SK-N-SH (cell line): ENCODE data around the gene SERPINE1. TPM values are rescaled to one million over a fixed set of nuclear protein-coding genes. Genes with fewer than 3 reads are reported as not detected.

Experiments used
- CTCF ChIA-PET: fragments of 300-600, 350-600 bp; formaldehyde crosslinking; extraction: SDS; loops from one replicate; lab custom pipeline; 2021; lab: Yijun Ruan, JAX
- POLR2A ChIA-PET: fragments of 350-600 bp; sonication (Branson Sonifier 250); formaldehyde crosslinking; extraction: SDS; loops from one replicate; lab custom pipeline; 2020; ENCODE audit warnings: antibody characterized with exemption, inconsistent platforms; lab: Yijun Ruan, JAX
- DNase-seq: peaks from one replicate; pipeline ENCODE4 v3.0.0; 2012
- H2AFZ ChIP-seq: fragments of 200-600 bp; sonication (generic); 2 replicates; pipeline ENCODE4 v1.8.1; 2016; ENCODE audit warnings: antibody characterized with exemption, mild to moderate bottlenecking, low read depth
- H3F3A ChIP-seq: fragments of 200-600 bp; sonication (generic); replicated peaks from 2 replicates; pipeline ENCODE3; 2016; ENCODE audit warnings: antibody characterized with exemption, mild to moderate bottlenecking; ENCODE audit not compliant: insufficient read depth
- H3K27ac ChIP-seq, 2 experiments: fragments of 200-500 bp in 1 of 2; fragments of 200-600 bp in 1 of 2; sonication (Bioruptor generic) in 1 of 2; sonication (generic), shearing (Covaris generic) in 1 of 2; 2 replicates each; pipeline versions ENCODE4 v1.5.1 to v1.6.1; 2014 to 2016; ENCODE audit warnings: low read depth in 2 of 2, inconsistent platforms in 1 of 2, low read length in 1 of 2, mild to moderate bottlenecking in 1 of 2, mixed read lengths in 1 of 2
- H3K27me3 ChIP-seq: fragments of 200-600 bp; sonication (generic), shearing (Covaris generic); 2 replicates; pipeline ENCODE4 v1.6.1; 2016; ENCODE audit warnings: mixed run types; ENCODE audit not compliant: insufficient read depth
- H3K36me3 ChIP-seq, 2 experiments: fragments of 200-500 bp in 1 of 2; fragments of 200-600 bp in 1 of 2; sonication (Bioruptor generic) in 1 of 2; sonication (generic) in 1 of 2; replicated peaks in 1 of 2; 2 replicates each; pipeline versions ENCODE3 to v1.5.1; 2014 to 2016; ENCODE audit warnings: low read length in 1 of 2, mild to moderate bottlenecking in 1 of 2; ENCODE audit not compliant: insufficient read depth in 2 of 2, control insufficient read depth in 1 of 2
- H3K4me1 ChIP-seq, 2 experiments: fragments of 200-500 bp in 1 of 2; fragments of 200-600 bp in 1 of 2; sonication (Bioruptor generic) in 1 of 2; sonication (generic), shearing (Covaris generic) in 1 of 2; 2 replicates each; pipeline versions ENCODE4 v1.5.1 to v1.6.1; 2014 to 2016; ENCODE audit warnings: low read depth in 1 of 2, low read length in 1 of 2, mixed run types in 1 of 2; ENCODE audit not compliant: insufficient read depth in 2 of 2, control insufficient read depth in 1 of 2
- H3K4me2 ChIP-seq: fragments of 200-600 bp; sonication (generic), shearing (Covaris generic); 2 replicates; pipeline ENCODE4 v1.6.1; 2017; ENCODE audit warnings: mixed run types
- H3K4me3 ChIP-seq, 2 experiments: fragments of 200-500 bp in 1 of 2; fragments of 200-600 bp in 1 of 2; sonication (Bioruptor generic) in 1 of 2; sonication (generic), shearing (Covaris generic) in 1 of 2; 2 replicates each; pipeline versions ENCODE4 v1.5.1 to v1.8.1; 2014 to 2016; ENCODE audit warnings: low read depth in 2 of 2, inconsistent platforms in 1 of 2, low read length in 1 of 2, mild to moderate bottlenecking in 1 of 2, mixed read lengths in 1 of 2, moderate library complexity in 1 of 2
- H3K79me2 ChIP-seq: fragments of 200-600 bp; sonication (generic); 2 replicates; pipeline ENCODE4 v1.8.1; 2017; ENCODE audit warnings: mild to moderate bottlenecking; ENCODE audit not compliant: insufficient read depth
- H3K9ac ChIP-seq: fragments of 200-600 bp; sonication (generic); 2 replicates; pipeline ENCODE4 v1.6.1; 2017; ENCODE audit warnings: mixed run types
- H3K9me2 ChIP-seq: fragments of 200-600 bp; sonication (generic); 2 replicates; pipeline ENCODE4 v1.6.1; 2017; ENCODE audit warnings: mixed run types
- H3K9me3 ChIP-seq: fragments of 200-600 bp; sonication (generic); 2 replicates; pipeline ENCODE4 v1.6.1; 2017; ENCODE audit warnings: mixed run types, mild to moderate bottlenecking, moderate library complexity
- H4K20me1 ChIP-seq: fragments of 200-600 bp; sonication (generic); 2 replicates; pipeline ENCODE4 v1.6.1; 2017; ENCODE audit warnings: mild to moderate bottlenecking, mixed run types; ENCODE audit not compliant: insufficient read depth
- EP300 ChIP-seq, 2 experiments: IDR thresholded peaks; 2 replicates each; pipeline versions ENCODE4 v1.4.0 to v1.6.1; 2012; ENCODE audit warnings: borderline replicate concordance in 1 of 2, low read depth in 1 of 2, low read length in 1 of 2
- FOXJ3 ChIP-seq: sonication (generic); formaldehyde crosslinking; IDR thresholded peaks from 2 replicates; pipeline ENCODE4 v1.5.1; 2020; ENCODE audit warnings: mild to moderate bottlenecking, missing genetic modification reagents
- JUND ChIP-seq: IDR thresholded peaks from 2 replicates; pipeline ENCODE4 v1.4.0; 2012
- MEF2A ChIP-seq: IDR thresholded peaks from 2 replicates; pipeline ENCODE4 v1.4.0; 2012; ENCODE audit warnings: low read depth, borderline replicate concordance
- MXI1 ChIP-seq: IDR thresholded peaks from 2 replicates; pipeline ENCODE4 v1.6.1; 2012; ENCODE audit warnings: mild to moderate bottlenecking, low read depth, low read length, improper control_type of control experiment
- NFIC ChIP-seq: IDR thresholded peaks from 2 replicates; pipeline ENCODE4 v1.4.0; 2012; ENCODE audit warnings: borderline replicate concordance
- NRF1 ChIP-seq: IDR thresholded peaks from 2 replicates; pipeline ENCODE4 v1.6.1; 2012; ENCODE audit warnings: low read depth, mild to moderate bottlenecking, low read length
- RCOR1 ChIP-seq: fragments of 150-350 bp; IDR thresholded peaks from 2 replicates; pipeline ENCODE4 v1.6.1; 2017; ENCODE audit warnings: antibody characterized with exemption, low read length
- SMC3 ChIP-seq: IDR thresholded peaks from 2 replicates; pipeline ENCODE4 v1.6.1; 2012; ENCODE audit warnings: low read depth, low read length, improper control_type of control experiment
- TCF12 ChIP-seq: IDR thresholded peaks from 2 replicates; pipeline ENCODE4 v1.4.0; 2012
- WGBS: methylation state at CpG from one replicate; pipeline ENCODE4 v1.1.6; 2017; ENCODE audit warnings: low lambda C conversion rate; 5-methylcytosine and 5-hydroxymethylcytosine counted together
- polyA plus RNA-seq, 3 experiments: library from polyadenylated mRNA; depleted of rRNA; stranded (reverse); fragments of >200 nt; gene quantifications; 2 replicates each; pipeline ENCODE4 v1.2.3, GENCODE V29; 2012
- TF ChIP-seq, protein P1 (sequence below): fragments of 150-350 bp; IDR thresholded peaks from 2 replicates; pipeline ENCODE4 v1.6.1; 2017; ENCODE audit warnings: antibody characterized with exemption, low read length, low read depth, borderline replicate concordance
- TF ChIP-seq, protein P2 (sequence below): IDR thresholded peaks from 2 replicates; pipeline ENCODE4 v1.4.0; 2012; ENCODE audit warnings: low read depth, borderline replicate concordance

Gene SERPINE1
- polyA plus RNA-seq, 1 of the 3 experiments (the other 2 are of a cell fraction) = 4,174 TPM

DNA sequence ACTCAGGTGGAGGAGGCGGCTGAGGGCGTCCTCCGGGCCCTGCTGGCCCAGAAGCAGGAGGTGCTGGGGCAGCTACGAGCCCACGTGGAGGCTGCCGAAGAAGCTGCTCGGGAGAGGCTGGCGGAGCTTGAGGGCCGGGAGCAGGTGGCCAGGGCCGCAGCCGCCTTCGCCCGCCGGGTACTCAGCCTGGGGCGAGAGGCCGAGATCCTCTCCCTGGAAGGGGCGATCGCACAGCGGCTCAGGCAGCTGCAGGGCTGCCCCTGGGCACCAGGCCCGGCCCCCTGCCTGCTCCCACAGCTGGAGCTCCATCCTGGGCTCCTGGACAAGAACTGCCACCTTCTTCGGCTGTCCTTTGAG, 38.9 kb upstream of the SERPINE1 start:
- POLR2A ChIA-PET = interaction anchor here (0.6 kb wide), 1 partner anchor 59 kb away, joined by 3 read pairs; no protein-coding TSS in a partner anchor
- Histone ChIP-seq H3K9me3 (no peaks in the 10 kb centered on the region), H3K27ac (no peak overlapping the region), H3K4me1 (peaks cover 0 to 4% of the 10 kb centered on the region in 2 experiments; a peak in 2 of 4 replicates), H3K36me3 (no peaks in the 10 kb centered on the region), H2AFZ (no peak overlapping the region), H3K9ac (no peak overlapping the region), H4K20me1 (no peaks in the 10 kb centered on the region), H3K27me3 (no peaks in the 10 kb centered on the region), H3K4me3 (no peak overlapping the region), H3K79me2 (peaks cover 15% of the 10 kb centered on the region), H3K4me2 (no peak overlapping the region), H3K9me2 (no peaks in the 10 kb centered on the region), H3F3A (peaks cover 11% of the 10 kb centered on the region)
- TF ChIP-seq FOXJ3 (CRISPR knock-in tag) (no peak), TCF12 (no peak)
- TF ChIP-seq, protein P1, sequence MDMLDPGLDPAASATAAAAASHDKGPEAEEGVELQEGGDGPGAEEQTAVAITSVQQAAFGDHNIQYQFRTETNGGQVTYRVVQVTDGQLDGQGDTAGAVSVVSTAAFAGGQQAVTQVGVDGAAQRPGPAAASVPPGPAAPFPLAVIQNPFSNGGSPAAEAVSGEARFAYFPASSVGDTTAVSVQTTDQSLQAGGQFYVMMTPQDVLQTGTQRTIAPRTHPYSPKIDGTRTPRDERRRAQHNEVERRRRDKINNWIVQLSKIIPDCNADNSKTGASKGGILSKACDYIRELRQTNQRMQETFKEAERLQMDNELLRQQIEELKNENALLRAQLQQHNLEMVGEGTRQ = no peak
- CTCF ChIA-PET = interaction anchor here (0.8 to 3.9 kb wide), 3 partner anchors 11 to 156 kb away, joined by 3 to 26 read pairs (median 4); no protein-coding TSS in a partner anchor
- over 99% methylated on average over 16 of the region's 21 CpGs for WGBS
- no peak for DNase-seq

DNA sequence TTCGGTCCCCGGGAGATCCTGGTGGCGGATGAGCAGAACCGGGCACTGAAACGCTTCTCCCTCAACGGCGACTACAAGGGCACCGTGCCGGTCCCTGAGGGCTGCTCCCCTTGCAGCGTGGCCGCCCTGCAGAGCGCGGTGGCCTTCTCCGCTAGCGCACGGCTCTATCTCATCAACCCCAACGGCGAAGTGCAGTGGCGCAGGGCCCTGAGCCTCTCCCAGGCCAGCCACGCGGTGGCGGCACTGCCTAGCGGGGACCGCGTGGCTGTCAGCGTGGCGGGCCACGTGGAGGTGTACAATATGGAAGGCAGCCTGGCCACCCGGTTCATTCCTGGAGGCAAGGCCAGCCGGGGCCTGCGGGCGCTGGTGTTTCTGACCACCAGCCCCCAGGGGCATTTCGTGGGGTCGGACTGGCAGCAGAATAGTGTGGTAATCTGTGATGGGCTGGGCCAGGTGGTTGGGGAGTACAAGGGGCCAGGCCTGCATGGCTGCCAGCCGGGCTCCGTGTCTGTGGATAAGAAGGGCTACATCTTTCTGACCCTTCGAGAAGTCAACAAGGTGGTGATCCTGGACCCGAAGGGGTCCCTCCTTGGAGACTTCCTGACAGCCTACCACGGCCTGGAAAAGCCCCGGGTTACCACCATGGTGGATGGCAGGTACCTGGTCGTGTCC, 37.9 kb upstream of the SERPINE1 start:
- TF ChIP-seq NRF1 (no peak), RCOR1 (no peak), NFIC (no peak), FOXJ3 (CRISPR knock-in tag) (no peak), MXI1 (no peak), MEF2A (no peak), SMC3 (no peak), EP300 (IDR thresholded peaks at IDR 0.05; ENCODE audit: borderline replicate concordance in 1 of 2, low read depth in 1 of 2, low read length in 1 of 2) (no peak), JUND (no peak)
- TF ChIP-seq, protein P2, sequence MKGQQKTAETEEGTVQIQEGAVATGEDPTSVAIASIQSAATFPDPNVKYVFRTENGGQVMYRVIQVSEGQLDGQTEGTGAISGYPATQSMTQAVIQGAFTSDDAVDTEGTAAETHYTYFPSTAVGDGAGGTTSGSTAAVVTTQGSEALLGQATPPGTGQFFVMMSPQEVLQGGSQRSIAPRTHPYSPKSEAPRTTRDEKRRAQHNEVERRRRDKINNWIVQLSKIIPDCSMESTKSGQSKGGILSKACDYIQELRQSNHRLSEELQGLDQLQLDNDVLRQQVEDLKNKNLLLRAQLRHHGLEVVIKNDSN = no peak
- TF ChIP-seq, all 33 proteins: peak for 0
- H4K20me1 ChIP-seq = no peaks in the 10 kb centered on the region
- H3K9ac ChIP-seq = no peak overlapping the region
- 95% methylated on average over 40 of the region's 41 CpGs for WGBS
- no peak for DNase-seq
- ChIA-PET CTCF (interaction anchor here (1.5 to 3.9 kb wide), 2 partner anchors 12 to 55 kb away, joined by 4 to 26 read pairs; no protein-coding TSS in a partner anchor), POLR2A (no interaction called here)
- H3K36me3 ChIP-seq = no peaks in the 10 kb centered on the region
- H3K9me2 ChIP-seq = no peaks in the 10 kb centered on the region
- H3K79me2 ChIP-seq = peaks cover 15% of the 10 kb centered on the region
- H2AFZ ChIP-seq = no peak overlapping the region
- no peaks in the 10 kb centered on the region for H3K9me3 ChIP-seq
- no peak overlapping the region for H3K4me3 ChIP-seq
- H3K27ac ChIP-seq = no peak overlapping the region
- H3K4me1 ChIP-seq = peaks cover 0 to 8% of the 10 kb centered on the region in 2 experiments; a peak in 2 of 4 replicates
- H3F3A ChIP-seq = peaks cover 14% of the 10 kb centered on the region
- no peak overlapping the region for H3K4me2 ChIP-seq
- no peaks in the 10 kb centered on the region for H3K27me3 ChIP-seq
